ENCODE results near the gene NLRP6.

NLRP6 gene

GRCh38 chr11:297051-297585 lies 18.9 kb downstream of the NLRP6 start:
- H3K23ac ChIP-seq (ENCODE audit: low read length) = no peak overlapping the region
- no peaks in the 10 kb centered on the region for H3K79me1 ChIP-seq (ENCODE audit: low read length)
- H2AK5ac ChIP-seq (ENCODE audit: low read length) = no peak overlapping the region
- no peak overlapping the region for H3K4me3 ChIP-seq (ENCODE audit: low read length)
- no peak overlapping the region for H2BK5ac ChIP-seq (ENCODE audit: low read length)
- DNase-seq = no peak
- no peak overlapping the region for H2BK120ac ChIP-seq (ENCODE audit: low read depth, low read length)
- no CpG with 5 or more reads among the region's 13 CpGs for WGBS (ENCODE audit: extremely low coverage, insufficient coverage, low lambda C conversion rate)
- no peak overlapping the region for H3K18ac ChIP-seq (ENCODE audit: low read length)
- H4K8ac ChIP-seq (ENCODE audit: low read depth, low read length) = no peak overlapping the region
- peak overlapping the region; percentile 46 for H3K56ac ChIP-seq (ENCODE audit: low read length)
- no peak overlapping the region for H4K5ac ChIP-seq (ENCODE audit: low read length)
- peaks cover 6% of the 10 kb centered on the region for H3K4me1 ChIP-seq (ENCODE audit: control insufficient read depth, low read depth, low read length)
- H2BK15ac ChIP-seq (replicated peaks; ENCODE audit: low read depth) = no peak overlapping the region
- H3K27ac ChIP-seq (ENCODE audit: low read depth, low read length) = no peak overlapping the region
- peaks cover 8% of the 10 kb centered on the region for H3K36me3 ChIP-seq (ENCODE audit: control insufficient read depth, insufficient read depth, low read length)
- no peaks in the 10 kb centered on the region for H3K27me3 ChIP-seq (ENCODE audit: insufficient read depth, low read length, poor library complexity)
- no peak overlapping the region for H3K9ac ChIP-seq (ENCODE audit: low read length)
- no peak overlapping the region for H3K4me2 ChIP-seq (ENCODE audit: low read length)
- H3K79me2 ChIP-seq (ENCODE audit: control insufficient read depth, insufficient read depth, low read length) = no peaks in the 10 kb centered on the region
- H3K4ac ChIP-seq (ENCODE audit: low read depth, low read length) = no peak overlapping the region

- H2BK120ac ChIP-seq (ENCODE audit: low read depth, low read length) = no peak overlapping the region
- peak overlapping the region; percentile 48 for H3K23ac ChIP-seq (ENCODE audit: low read length)
- WGBS (ENCODE audit: extremely low coverage, insufficient coverage, low lambda C conversion rate) = no CpG with 5 or more reads among the region's 26 CpGs
- H3K9ac ChIP-seq (ENCODE audit: low read length) = no peak overlapping the region
- H3K4me2 ChIP-seq (ENCODE audit: low read length) = no peak overlapping the region
- H4K5ac ChIP-seq (ENCODE audit: low read length) = no peak overlapping the region
- H3K4me3 ChIP-seq (ENCODE audit: low read length) = no peak overlapping the region
- H2AK5ac ChIP-seq (ENCODE audit: low read length) = no peak overlapping the region
- H2BK5ac ChIP-seq (ENCODE audit: low read length) = no peak overlapping the region
- H3K79me1 ChIP-seq (ENCODE audit: low read length) = no peaks in the 10 kb centered on the region
- no peak overlapping the region for H2BK15ac ChIP-seq (replicated peaks; ENCODE audit: low read depth)
- H3K79me2 ChIP-seq (ENCODE audit: control insufficient read depth, insufficient read depth, low read length) = no peaks in the 10 kb centered on the region
- H3K18ac ChIP-seq (ENCODE audit: low read length) = no peak overlapping the region
- H3K27me3 ChIP-seq (ENCODE audit: insufficient read depth, low read length, poor library complexity) = no peaks in the 10 kb centered on the region
- H3K27ac ChIP-seq (ENCODE audit: low read depth, low read length) = no peak overlapping the region
- peaks cover 6% of the 10 kb centered on the region for H3K4me1 ChIP-seq (ENCODE audit: control insufficient read depth, low read depth, low read length)
- H4K8ac ChIP-seq (ENCODE audit: low read depth, low read length) = no peak overlapping the region
- no peak overlapping the region for H3K4ac ChIP-seq (ENCODE audit: low read depth, low read length)
- DNase-seq = no peak
- H3K36me3 ChIP-seq (ENCODE audit: control insufficient read depth, insufficient read depth, low read length) = peaks cover 8% of the 10 kb centered on the region
- no peak overlapping the region for H3K56ac ChIP-seq (ENCODE audit: low read length)
Observed at GRCh38 chr11:297586-298405, 19.6 kb downstream of the NLRP6 start.

GRCh38 chr11:298406-299065 lies 20.3 kb downstream of the NLRP6 start:
- DNase-seq = no peak
- no peak overlapping the region for H3K9ac ChIP-seq (ENCODE audit: low read length)
- H2BK120ac ChIP-seq (ENCODE audit: low read depth, low read length) = no peak overlapping the region
- H3K18ac ChIP-seq (ENCODE audit: low read length) = no peak overlapping the region
- no peaks in the 10 kb centered on the region for H3K27me3 ChIP-seq (ENCODE audit: insufficient read depth, low read length, poor library complexity)
- no CpG with 5 or more reads among the region's 15 CpGs for WGBS (ENCODE audit: extremely low coverage, insufficient coverage, low lambda C conversion rate)
- H3K27ac ChIP-seq (ENCODE audit: low read depth, low read length) = no peak overlapping the region
- no peaks in the 10 kb centered on the region for H3K79me1 ChIP-seq (ENCODE audit: low read length)
- no peaks in the 10 kb centered on the region for H3K79me2 ChIP-seq (ENCODE audit: control insufficient read depth, insufficient read depth, low read length)
- H3K4me1 ChIP-seq (ENCODE audit: control insufficient read depth, low read depth, low read length) = peaks cover 6% of the 10 kb centered on the region
- no peak overlapping the region for H3K23ac ChIP-seq (ENCODE audit: low read length)
- H3K36me3 ChIP-seq (ENCODE audit: control insufficient read depth, insufficient read depth, low read length) = peaks cover 4% of the 10 kb centered on the region
- H2BK5ac ChIP-seq (ENCODE audit: low read length) = no peak overlapping the region
- H4K8ac ChIP-seq (ENCODE audit: low read depth, low read length) = no peak overlapping the region
- H3K56ac ChIP-seq (ENCODE audit: low read length) = no peak overlapping the region
- no peak overlapping the region for H2AK5ac ChIP-seq (ENCODE audit: low read length)
- H2BK15ac ChIP-seq (replicated peaks; ENCODE audit: low read depth) = no peak overlapping the region
- no peak overlapping the region for H4K5ac ChIP-seq (ENCODE audit: low read length)
- no peak overlapping the region for H3K4ac ChIP-seq (ENCODE audit: low read depth, low read length)
- H3K4me2 ChIP-seq (ENCODE audit: low read length) = no peak overlapping the region
- no peak overlapping the region for H3K4me3 ChIP-seq (ENCODE audit: low read length)

- no peaks in the 10 kb centered on the region for H3K27me3 ChIP-seq (ENCODE audit: insufficient read depth, low read length, poor library complexity)
- no peak for DNase-seq
- no peak within 1 kb of the TSS for H2BK15ac ChIP-seq (replicated peaks; ENCODE audit: low read depth)
- no peak within 1 kb of the TSS for H4K5ac ChIP-seq (ENCODE audit: low read length)
- H3K18ac ChIP-seq (ENCODE audit: low read length) = peak within 1 kb of the TSS; percentile 15
- H2BK5ac ChIP-seq (ENCODE audit: low read length) = no peak within 1 kb of the TSS
- H3K4me2 ChIP-seq (ENCODE audit: low read length) = no peak within 1 kb of the TSS
- peaks cover 6% of the 10 kb centered on the region for H3K4me1 ChIP-seq (ENCODE audit: control insufficient read depth, low read depth, low read length)
- peak within 1 kb of the TSS; percentile 26 for H3K56ac ChIP-seq (ENCODE audit: low read length)
- no peak within 1 kb of the TSS for H3K4me3 ChIP-seq (ENCODE audit: low read length)
- H3K79me1 ChIP-seq (ENCODE audit: low read length) = no peaks in the 10 kb centered on the region
- H2AK5ac ChIP-seq (ENCODE audit: low read length) = peak within 1 kb of the TSS; percentile 72
- no peaks in the 10 kb centered on the region for H3K79me2 ChIP-seq (ENCODE audit: control insufficient read depth, insufficient read depth, low read length)
- no peak within 1 kb of the TSS for H3K4ac ChIP-seq (ENCODE audit: low read depth, low read length)
- H3K23ac ChIP-seq (ENCODE audit: low read length) = peak within 1 kb of the TSS; percentile 6
- H3K36me3 ChIP-seq (ENCODE audit: control insufficient read depth, insufficient read depth, low read length) = peaks cover 2% of the 10 kb centered on the region
- H3K27ac ChIP-seq (ENCODE audit: low read depth, low read length) = no peak within 1 kb of the TSS
- H2BK120ac ChIP-seq (ENCODE audit: low read depth, low read length) = no peak within 1 kb of the TSS
- no CpG with 5 or more reads among the region's 40 CpGs for WGBS (ENCODE audit: extremely low coverage, insufficient coverage, low lambda C conversion rate)
- H3K9ac ChIP-seq (ENCODE audit: low read length) = no peak within 1 kb of the TSS
- H4K8ac ChIP-seq (ENCODE audit: low read depth, low read length) = no peak within 1 kb of the TSS
Observed at GRCh38 chr11:299081-299891, 21.1 kb downstream of the NLRP6 start, which contains the start of gene IFITM5. TSS of gene IFITM5 (minus strand) at chr11:299526. CDS start at chr11:299490, 36 bp downstream.

GRCh38 chr11:299951-300735 lies 21.9 kb downstream of the NLRP6 start:
- Histone ChIP-seq H3K36me3 (ENCODE audit: control insufficient read depth, insufficient read depth, low read length) (no peaks in the 10 kb centered on the region), H2BK15ac (replicated peaks; ENCODE audit: low read depth) (no peak overlapping the region), H3K56ac (ENCODE audit: low read length) (peak overlapping the region; percentile 26), H3K79me2 (ENCODE audit: control insufficient read depth, insufficient read depth, low read length) (no peaks in the 10 kb centered on the region), H3K4ac (ENCODE audit: low read depth, low read length) (no peak overlapping the region), H3K27ac (ENCODE audit: low read depth, low read length) (no peak overlapping the region), H3K4me2 (ENCODE audit: low read length) (no peak overlapping the region), H3K4me1 (ENCODE audit: control insufficient read depth, low read depth, low read length) (peaks cover 6% of the 10 kb centered on the region), H4K8ac (ENCODE audit: low read depth, low read length) (no peak overlapping the region), H3K27me3 (ENCODE audit: insufficient read depth, low read length, poor library complexity) (no peaks in the 10 kb centered on the region), H3K9ac (ENCODE audit: low read length) (no peak overlapping the region), H2BK120ac (ENCODE audit: low read depth, low read length) (no peak overlapping the region), H3K23ac (ENCODE audit: low read length) (peak overlapping the region; percentile 6), H4K5ac (ENCODE audit: low read length) (no peak overlapping the region), H2AK5ac (ENCODE audit: low read length) (peak overlapping the region; percentile 72), H3K18ac (ENCODE audit: low read length) (peak overlapping the region; percentile 15), H3K4me3 (ENCODE audit: low read length) (no peak overlapping the region), H2BK5ac (ENCODE audit: low read length) (no peak overlapping the region), H3K79me1 (ENCODE audit: low read length) (no peaks in the 10 kb centered on the region)
- peak; percentile 54 for DNase-seq
- no CpG with 5 or more reads among the region's 20 CpGs for WGBS (ENCODE audit: extremely low coverage, insufficient coverage, low lambda C conversion rate)

Data from mesendoderm (in vitro differentiated cells).